SK-N-MC (cell line): ENCODE measurements around the gene NBPF11.
"Not testable (repeated sequence)": the region's sequence is repeated elsewhere in the genome, so short reads cannot be mapped to it uniquely, and the experiment has no call there.

Experiments
- EZH2 ChIP-seq: fragments of 200-600 bp; sonication (generic); IDR thresholded peaks from one replicate; pipeline ENCODE4 v1.6.1; 2017; ENCODE audit warnings: antibody characterized with exemption
- POLR2AphosphoS5 ChIP-seq: IDR thresholded peaks from 2 replicates; pipeline ENCODE4 v1.6.1; 2012; ENCODE audit warnings: mild to moderate bottlenecking, low read depth, low read length, borderline replicate concordance

DNA sequence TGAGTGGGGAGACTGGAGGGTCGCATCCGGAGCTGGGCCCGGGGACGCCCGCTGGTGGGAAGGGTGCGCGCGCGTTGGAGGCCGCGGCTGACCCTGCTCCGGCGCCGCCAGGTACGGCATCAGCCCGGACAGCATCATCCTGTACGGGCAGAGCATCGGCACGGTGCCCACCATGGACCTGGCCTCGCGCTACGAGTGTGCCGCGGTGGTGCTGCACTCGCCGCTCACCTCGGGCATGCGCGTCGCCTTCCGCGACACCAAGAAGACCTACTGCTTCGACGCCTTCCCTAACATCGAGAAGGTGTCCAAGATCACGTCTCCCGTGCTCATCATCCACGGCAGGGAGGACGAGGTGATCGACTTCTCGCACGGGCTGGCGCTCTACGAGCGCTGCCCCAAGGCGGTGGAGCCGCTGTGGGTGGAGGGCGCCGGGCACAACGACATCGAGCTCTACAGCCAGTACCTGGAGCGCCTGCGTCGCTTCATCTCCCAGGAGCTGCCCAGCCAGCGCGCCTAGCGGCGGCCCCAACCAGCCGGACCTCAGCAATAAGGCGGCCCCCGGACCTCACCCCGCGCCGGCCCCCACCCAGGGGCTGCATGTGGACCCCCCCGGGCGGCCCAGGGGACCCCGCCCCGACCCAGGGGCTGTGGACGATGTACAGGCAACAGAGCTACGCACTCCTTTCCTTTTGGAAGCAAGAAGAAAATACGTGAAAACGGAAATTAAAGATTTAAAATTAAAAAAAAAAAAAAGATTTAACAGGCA lies 2.8 kb downstream of the NBPF11 start:
- TF ChIP-seq POLR2AphosphoS5, EZH2: not testable (repeated sequence)
